OCI-LY7 (cell line): Measurements from ENCODE around the gene ATP5F1D.

Source experiments
- EZH2phosphoT487 ChIP-seq: fragments of 200-600 bp; sonication (generic); IDR thresholded peaks from 2 replicates; pipeline ENCODE4 v1.6.1; 2018; ENCODE audit warnings: low read depth, borderline replicate concordance, mild to moderate bottlenecking, mixed run types, antibody characterized with exemption, low read length, moderate library complexity, mixed read lengths
- TF ChIP-seq, protein P1 (sequence below): fragments of 200-600 bp; sonication (generic); conservative IDR thresholded peaks from 2 replicates; pipeline ENCODE4 v1.5.1; 2014; ENCODE audit warnings: mild to moderate bottlenecking, antibody characterized with exemption, low read length, moderate library complexity, mixed read lengths

DNA sequence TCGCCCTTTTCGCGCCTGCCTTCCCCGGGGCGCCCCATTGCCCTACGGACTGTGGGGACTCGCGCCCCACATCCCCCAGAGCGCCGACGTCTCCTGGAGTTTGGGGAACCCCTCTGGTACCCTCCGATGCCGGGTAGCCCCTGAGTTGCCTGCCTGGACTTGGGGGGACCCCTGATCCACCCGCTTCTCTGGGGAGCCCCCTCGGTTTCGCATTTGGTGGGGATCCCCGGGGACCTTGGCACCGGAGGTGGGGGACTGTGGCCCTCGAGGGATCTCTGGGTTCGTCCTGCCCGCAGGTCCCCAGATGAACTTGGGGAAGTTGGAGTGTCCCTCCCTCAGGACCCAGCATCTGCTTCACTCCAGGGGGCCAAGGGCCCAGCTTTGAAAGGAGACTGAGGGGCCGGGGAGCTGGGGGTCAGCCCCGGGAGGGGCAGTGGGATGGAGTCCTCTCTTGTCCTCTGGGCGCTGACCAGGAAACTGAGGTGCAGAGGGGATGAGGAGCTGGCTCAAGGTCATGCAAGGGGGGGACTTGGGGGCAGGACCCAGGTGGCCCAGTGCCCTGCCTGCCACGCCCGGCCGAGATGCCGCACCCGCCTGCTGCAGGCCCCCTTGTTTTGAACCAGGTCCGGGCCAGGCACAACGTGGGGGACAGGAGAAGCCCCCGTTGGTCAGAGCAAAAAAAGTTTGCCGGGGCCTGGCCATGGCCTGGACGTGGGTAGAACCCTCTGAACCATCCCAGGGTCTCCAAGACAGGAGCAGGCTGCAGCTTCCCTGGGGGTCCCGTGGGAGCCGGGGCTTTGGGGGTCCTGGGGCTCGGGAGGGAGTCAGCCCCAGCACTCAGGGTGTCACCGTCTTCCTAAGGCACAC lies 45.2 kb downstream of the ATP5F1D start:
- TF ChIP-seq, protein P1, sequence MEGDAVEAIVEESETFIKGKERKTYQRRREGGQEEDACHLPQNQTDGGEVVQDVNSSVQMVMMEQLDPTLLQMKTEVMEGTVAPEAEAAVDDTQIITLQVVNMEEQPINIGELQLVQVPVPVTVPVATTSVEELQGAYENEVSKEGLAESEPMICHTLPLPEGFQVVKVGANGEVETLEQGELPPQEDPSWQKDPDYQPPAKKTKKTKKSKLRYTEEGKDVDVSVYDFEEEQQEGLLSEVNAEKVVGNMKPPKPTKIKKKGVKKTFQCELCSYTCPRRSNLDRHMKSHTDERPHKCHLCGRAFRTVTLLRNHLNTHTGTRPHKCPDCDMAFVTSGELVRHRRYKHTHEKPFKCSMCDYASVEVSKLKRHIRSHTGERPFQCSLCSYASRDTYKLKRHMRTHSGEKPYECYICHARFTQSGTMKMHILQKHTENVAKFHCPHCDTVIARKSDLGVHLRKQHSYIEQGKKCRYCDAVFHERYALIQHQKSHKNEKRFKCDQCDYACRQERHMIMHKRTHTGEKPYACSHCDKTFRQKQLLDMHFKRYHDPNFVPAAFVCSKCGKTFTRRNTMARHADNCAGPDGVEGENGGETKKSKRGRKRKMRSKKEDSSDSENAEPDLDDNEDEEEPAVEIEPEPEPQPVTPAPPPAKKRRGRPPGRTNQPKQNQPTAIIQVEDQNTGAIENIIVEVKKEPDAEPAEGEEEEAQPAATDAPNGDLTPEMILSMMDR: no peak
- TF ChIP-seq EZH2phosphoT487: no peak
